Activated naive CD8-positive, alpha-beta T cell (primary cell): Measurements from ENCODE around the gene MRPS9.

Experiments used
- H3K27ac Mint-ChIP-seq: one replicate; pipeline ENCODE4 v1.8.0; 2021; ENCODE audit warnings: mixed read lengths
- H3K27me3 Mint-ChIP-seq: one replicate; pipeline ENCODE4 v1.8.0; 2021; ENCODE audit warnings: mixed read lengths
- H3K36me3 Mint-ChIP-seq: one replicate; pipeline ENCODE4 v1.8.0; 2021; ENCODE audit warnings: mixed read lengths
- H3K4me1 Mint-ChIP-seq: one replicate; pipeline ENCODE4 v1.8.0; 2021; ENCODE audit warnings: low read depth, mixed read lengths
- H3K4me3 Mint-ChIP-seq: one replicate; pipeline ENCODE4 v1.8.0; 2021; ENCODE audit warnings: mild to moderate bottlenecking, mixed read lengths
- H3K9me3 Mint-ChIP-seq: one replicate; pipeline ENCODE4 v1.8.0; 2021; ENCODE audit warnings: low read depth, mixed read lengths

The MRPS9 gene

DNA sequence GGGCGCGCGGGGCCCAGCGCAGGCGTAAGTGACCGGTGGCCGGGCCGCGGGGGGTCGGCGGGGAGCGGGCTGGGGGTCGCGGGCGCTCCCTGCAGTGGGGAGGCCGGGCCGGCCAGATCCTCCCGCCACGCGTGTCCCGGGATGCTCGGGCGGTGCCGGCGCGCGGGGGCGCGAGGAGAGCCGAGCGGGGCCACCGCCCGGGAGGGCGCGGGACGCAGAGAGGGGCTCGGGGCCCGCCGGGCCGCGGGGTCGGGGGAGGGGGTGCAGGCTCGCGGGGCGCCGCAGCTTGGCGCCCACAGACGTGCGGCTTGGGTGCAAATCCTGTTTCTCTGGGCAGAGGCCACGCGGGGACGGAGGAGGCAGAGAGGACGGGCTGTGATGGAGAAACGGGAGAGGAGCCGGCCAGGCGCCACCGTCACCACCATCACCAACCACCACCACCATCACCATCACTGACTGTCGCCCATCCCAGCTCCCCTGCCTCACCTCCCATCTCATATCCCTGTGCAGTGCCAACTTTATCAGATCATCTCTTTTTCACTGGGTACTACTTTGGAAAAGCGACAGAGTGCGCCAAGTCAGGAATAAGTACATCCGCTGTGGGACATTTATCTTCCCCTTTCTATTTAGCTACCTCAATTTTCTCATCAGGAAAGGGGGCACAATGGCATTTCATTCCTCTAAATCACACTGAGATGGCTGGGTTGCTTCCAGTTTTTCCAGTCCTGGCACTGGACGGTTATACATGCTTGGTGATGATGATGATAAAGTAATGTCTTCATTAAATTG, 106.5 kb downstream of the MRPS9 start:
- no peak overlapping the region for H3K27ac Mint-ChIP-seq
- H3K4me1 Mint-ChIP-seq: peaks cover 8% of the 10 kb centered on the region
- peaks cover 29% of the 10 kb centered on the region for H3K27me3 Mint-ChIP-seq

GRCh38 chr2:105144941-105145300, 107.1 kb downstream of the MRPS9 start:
- Mint-ChIP-seq H3K9me3 (no peaks in the 10 kb centered on the region), H3K4me1 (peaks cover 8% of the 10 kb centered on the region), H3K36me3 (no peaks in the 10 kb centered on the region), H3K4me3 (peak overlapping the region; percentile 87), H3K27ac (no peak overlapping the region), H3K27me3 (peaks cover 30% of the 10 kb centered on the region)

More for the DNA sequence above, 106.5 kb downstream of the MRPS9 start:
- no peaks in the 10 kb centered on the region for H3K9me3 Mint-ChIP-seq
- H3K4me3 Mint-ChIP-seq: peak overlapping the region; percentile 87
- H3K36me3 Mint-ChIP-seq: no peaks in the 10 kb centered on the region

- Mint-ChIP-seq H3K27me3 (peaks cover 36% of the 10 kb centered on the region), H3K36me3 (no peaks in the 10 kb centered on the region), H3K27ac (no peak overlapping the region), H3K4me3 (no peak overlapping the region), H3K9me3 (no peaks in the 10 kb centered on the region), H3K4me1 (peaks cover 6% of the 10 kb centered on the region)
These were observed 111.4 kb downstream of the MRPS9 start for GRCh38 chr2:105149272-105149671.
